Fibroblast of skin of abdomen (primary cell): ENCODE data around the gene CCDC186.

ENCODE experiments used
- DNase-seq: peaks from one replicate; pipeline ENCODE4 v3.0.0-alpha.2; 2013

The CCDC186 gene

GRCh38 chr10:114110174-114110972 is 63.6 kb downstream of the CCDC186 start:
- DNase-seq, result no peak

GRCh38 chr10:114103284-114103683 is 70.7 kb downstream of the CCDC186 start:
- peak; percentile 56 for DNase-seq

- DNase-seq, result no peak
Measured at GRCh38 chr10:114102256-114102655, 71.7 kb downstream of the CCDC186 start.

GRCh38 chr10:114100848-114101741 is 72.9 kb downstream of the CCDC186 start:
- peak; percentile 16 for DNase-seq

GRCh38 chr10:114096864-114097263 is 77.1 kb downstream of the CCDC186 start:
- DNase-seq, result no peak

GRCh38 chr10:114095559-114096337 is 78.3 kb downstream of the CCDC186 start:
- DNase-seq, result peak; percentile 31

GRCh38 chr10:114094795-114095194 is 79.2 kb downstream of the CCDC186 start:
- DNase-seq, result no peak

- DNase-seq, result no peak
Measured at GRCh38 chr10:114087655-114088054, 86.3 kb downstream of the CCDC186 start.

- no peak for DNase-seq
Measured at GRCh38 chr10:114087255-114087654, 86.7 kb downstream of the CCDC186 start.

- DNase-seq, result no peak
Measured at GRCh38 chr10:114084215-114084614, 89.8 kb downstream of the CCDC186 start.

GRCh38 chr10:114083040-114083439 is 91.0 kb downstream of the CCDC186 start:
- DNase-seq, result no peak

GRCh38 chr10:114081911-114082583 is 92.0 kb downstream of the CCDC186 start:
- no peak for DNase-seq

- no peak for DNase-seq
Measured at GRCh38 chr10:114079421-114079820, 94.6 kb downstream of the CCDC186 start.

- DNase-seq, result no peak
Measured at GRCh38 chr10:114078346-114078745, 95.7 kb downstream of the CCDC186 start.

GRCh38 chr10:114077815-114078219 is 96.2 kb downstream of the CCDC186 start:
- no peak for DNase-seq

- DNase-seq, result no peak
Measured at GRCh38 chr10:114077347-114077746, 96.7 kb downstream of the CCDC186 start.

GRCh38 chr10:114075093-114075492 is 98.9 kb downstream of the CCDC186 start:
- DNase-seq, result no peak

- no peak for DNase-seq
Measured at GRCh38 chr10:114073395-114074186, 100.4 kb downstream of the CCDC186 start.

GRCh38 chr10:114071178-114071577 is 102.8 kb downstream of the CCDC186 start:
- no peak for DNase-seq
